WTC11 (cell line): Measurements from ENCODE around the gene DGKZ.

Source experiments
- KAT7 ChIP-seq: sonication (generic); formaldehyde crosslinking; IDR thresholded peaks from 2 replicates; pipeline ENCODE4 v1.8.1; 2023; ENCODE audit warnings: missing genetic modification reagents, mild to moderate bottlenecking, borderline replicate concordance
- RORB ChIP-seq: fragments of 250-450 bp; sonication (Bioruptor Pico); IDR thresholded peaks from 2 replicates; pipeline ENCODE4 v1.9.0; 2021; ENCODE audit warnings: mild to moderate bottlenecking
- TF ChIP-seq, protein P1 (sequence below): fragments of 200-600 bp; IDR thresholded peaks from 2 replicates; pipeline ENCODE4 v1.8.0; 2022; ENCODE audit warnings: antibody characterized with exemption
- TF ChIP-seq, protein P2 (sequence below): sonication (generic); formaldehyde crosslinking; IDR thresholded peaks from 2 replicates; pipeline ENCODE4 v1.8.1; 2022; ENCODE audit warnings: mild to moderate bottlenecking, missing genetic modification reagents, moderate library complexity, borderline replicate concordance
- TF ChIP-seq, protein P3 (sequence below): sonication (generic); formaldehyde crosslinking; IDR thresholded peaks from 2 replicates; pipeline ENCODE4 v1.8.1; 2022; ENCODE audit warnings: low read depth, missing genetic modification reagents, borderline replicate concordance

DNA sequence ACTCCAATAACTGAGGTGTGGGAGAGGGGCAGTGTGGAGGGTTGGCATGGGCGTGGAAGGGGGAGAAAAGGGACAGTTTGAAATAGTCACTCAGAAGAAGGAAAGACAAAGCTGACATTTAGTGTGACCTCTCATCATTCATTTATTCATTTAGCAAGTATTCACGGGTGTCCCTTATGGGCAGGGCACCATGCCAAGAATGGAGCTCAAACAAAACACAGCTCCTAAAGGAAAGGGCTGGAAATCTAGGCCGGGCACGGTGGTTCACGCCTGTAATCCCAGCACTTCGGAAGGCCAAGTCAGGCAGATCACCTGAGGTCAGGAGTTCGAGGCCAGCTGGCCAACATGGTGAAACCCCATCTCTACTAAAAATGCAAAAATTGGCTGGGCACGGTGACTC is 19.4 kb upstream of the DGKZ start:
- TF ChIP-seq KAT7 (CRISPR knock-in tag) = no peak
- TF ChIP-seq, protein P1, sequence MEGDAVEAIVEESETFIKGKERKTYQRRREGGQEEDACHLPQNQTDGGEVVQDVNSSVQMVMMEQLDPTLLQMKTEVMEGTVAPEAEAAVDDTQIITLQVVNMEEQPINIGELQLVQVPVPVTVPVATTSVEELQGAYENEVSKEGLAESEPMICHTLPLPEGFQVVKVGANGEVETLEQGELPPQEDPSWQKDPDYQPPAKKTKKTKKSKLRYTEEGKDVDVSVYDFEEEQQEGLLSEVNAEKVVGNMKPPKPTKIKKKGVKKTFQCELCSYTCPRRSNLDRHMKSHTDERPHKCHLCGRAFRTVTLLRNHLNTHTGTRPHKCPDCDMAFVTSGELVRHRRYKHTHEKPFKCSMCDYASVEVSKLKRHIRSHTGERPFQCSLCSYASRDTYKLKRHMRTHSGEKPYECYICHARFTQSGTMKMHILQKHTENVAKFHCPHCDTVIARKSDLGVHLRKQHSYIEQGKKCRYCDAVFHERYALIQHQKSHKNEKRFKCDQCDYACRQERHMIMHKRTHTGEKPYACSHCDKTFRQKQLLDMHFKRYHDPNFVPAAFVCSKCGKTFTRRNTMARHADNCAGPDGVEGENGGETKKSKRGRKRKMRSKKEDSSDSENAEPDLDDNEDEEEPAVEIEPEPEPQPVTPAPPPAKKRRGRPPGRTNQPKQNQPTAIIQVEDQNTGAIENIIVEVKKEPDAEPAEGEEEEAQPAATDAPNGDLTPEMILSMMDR = no peak
- TF ChIP-seq, protein P2, sequence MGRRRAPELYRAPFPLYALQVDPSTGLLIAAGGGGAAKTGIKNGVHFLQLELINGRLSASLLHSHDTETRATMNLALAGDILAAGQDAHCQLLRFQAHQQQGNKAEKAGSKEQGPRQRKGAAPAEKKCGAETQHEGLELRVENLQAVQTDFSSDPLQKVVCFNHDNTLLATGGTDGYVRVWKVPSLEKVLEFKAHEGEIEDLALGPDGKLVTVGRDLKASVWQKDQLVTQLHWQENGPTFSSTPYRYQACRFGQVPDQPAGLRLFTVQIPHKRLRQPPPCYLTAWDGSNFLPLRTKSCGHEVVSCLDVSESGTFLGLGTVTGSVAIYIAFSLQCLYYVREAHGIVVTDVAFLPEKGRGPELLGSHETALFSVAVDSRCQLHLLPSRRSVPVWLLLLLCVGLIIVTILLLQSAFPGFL (CRISPR knock-in tag) = no peak
- TF ChIP-seq, protein P3, sequence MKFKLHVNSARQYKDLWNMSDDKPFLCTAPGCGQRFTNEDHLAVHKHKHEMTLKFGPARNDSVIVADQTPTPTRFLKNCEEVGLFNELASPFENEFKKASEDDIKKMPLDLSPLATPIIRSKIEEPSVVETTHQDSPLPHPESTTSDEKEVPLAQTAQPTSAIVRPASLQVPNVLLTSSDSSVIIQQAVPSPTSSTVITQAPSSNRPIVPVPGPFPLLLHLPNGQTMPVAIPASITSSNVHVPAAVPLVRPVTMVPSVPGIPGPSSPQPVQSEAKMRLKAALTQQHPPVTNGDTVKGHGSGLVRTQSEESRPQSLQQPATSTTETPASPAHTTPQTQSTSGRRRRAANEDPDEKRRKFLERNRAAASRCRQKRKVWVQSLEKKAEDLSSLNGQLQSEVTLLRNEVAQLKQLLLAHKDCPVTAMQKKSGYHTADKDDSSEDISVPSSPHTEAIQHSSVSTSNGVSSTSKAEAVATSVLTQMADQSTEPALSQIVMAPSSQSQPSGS (CRISPR knock-in tag) = no peak
- TF ChIP-seq RORB (CRISPR knock-in tag) = no peak
